Parathyroid adenoma (tissue), 2 donors: ENCODE results near the gene FEZF1.

Experiments
- H2AFZ ChIP-seq: fragments of 300-600 bp; sonication (generic); one replicate; pipeline ENCODE4 v1.7.0; 2017; ENCODE audit warnings: antibody characterized with exemption, mild to moderate bottlenecking
- H3K27ac ChIP-seq: fragments of 300-600 bp; sonication (generic); one replicate; pipeline ENCODE4 v1.7.0; 2017
- H3K27me3 ChIP-seq: fragments of 300-600 bp; sonication (generic); one replicate; pipeline ENCODE4 v1.7.0; 2017; ENCODE audit warnings: low read length; ENCODE audit not compliant: control insufficient read depth, insufficient read depth
- H3K36me3 ChIP-seq: fragments of 300-600 bp; sonication (generic); one replicate; pipeline ENCODE4 v1.7.0; 2017; ENCODE audit warnings: low read length; ENCODE audit not compliant: control insufficient read depth, insufficient read depth
- H3K4me1 ChIP-seq: fragments of 300-600 bp; sonication (generic); one replicate; pipeline ENCODE4 v1.7.0; 2017; ENCODE audit warnings: control low read depth
- H3K4me2 ChIP-seq: fragments of 300-600 bp; sonication (generic); one replicate; pipeline ENCODE4 v1.7.0; 2017; ENCODE audit warnings: low read length
- H3K4me3 ChIP-seq: fragments of 300-600 bp; sonication (generic); one replicate; pipeline ENCODE4 v1.7.0; 2017; ENCODE audit warnings: low read depth, low read length
- H3K79me2 ChIP-seq: fragments of 300-600 bp; sonication (generic); one replicate; pipeline ENCODE4 v1.7.0; 2017; ENCODE audit warnings: control low read depth
- H3K9ac ChIP-seq: fragments of 300-600 bp; sonication (generic); one replicate; pipeline ENCODE4 v1.7.0; 2017; ENCODE audit warnings: mild to moderate bottlenecking
- H3K9me3 ChIP-seq: fragments of 300-600 bp; sonication (generic); one replicate; pipeline ENCODE4 v1.7.0; 2017; ENCODE audit warnings: low read length; ENCODE audit not compliant: control insufficient read depth
- TF ChIP-seq, protein P1 (sequence below): fragments of 300-600 bp; sonication (generic); IDR thresholded peaks from one replicate; pipeline ENCODE4 v1.7.0; 2017; ENCODE audit warnings: antibody characterized with exemption, mild to moderate bottlenecking
- donor health status: primary hyperparathyroidism.

FEZF1 gene

DNA sequence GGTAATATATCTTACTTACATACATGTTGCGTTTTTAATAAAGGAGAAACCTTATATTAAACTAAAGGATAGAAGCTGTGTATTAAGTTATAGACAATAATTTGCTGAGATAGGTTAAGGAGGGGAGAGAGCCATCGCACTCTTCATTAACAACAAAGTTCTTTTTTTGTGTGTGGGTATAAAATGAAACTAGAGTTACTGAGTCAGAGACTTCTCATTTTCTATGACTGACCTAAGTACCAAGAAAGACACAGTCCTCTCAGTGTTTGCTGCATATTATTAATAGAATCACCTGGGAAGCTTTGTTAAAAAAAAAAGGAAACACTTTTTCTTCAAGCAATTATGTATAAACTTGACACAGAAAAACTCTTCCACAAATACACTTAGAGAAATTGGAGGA, 31.4 kb downstream of the FEZF1 start:
- Histone ChIP-seq H3K4me1 (no peaks in the 10 kb centered on the region), H3K36me3 (no peaks in the 10 kb centered on the region), H3K27me3 (no peaks in the 10 kb centered on the region), H3K9ac (no peak overlapping the region), H3K9me3 (no peaks in the 10 kb centered on the region), H3K79me2 (no peaks in the 10 kb centered on the region), H3K4me3 (no peak overlapping the region), H3K4me2 (no peak overlapping the region), H2AFZ (no peak overlapping the region), H3K27ac (no peak overlapping the region)
- TF ChIP-seq, protein P1, sequence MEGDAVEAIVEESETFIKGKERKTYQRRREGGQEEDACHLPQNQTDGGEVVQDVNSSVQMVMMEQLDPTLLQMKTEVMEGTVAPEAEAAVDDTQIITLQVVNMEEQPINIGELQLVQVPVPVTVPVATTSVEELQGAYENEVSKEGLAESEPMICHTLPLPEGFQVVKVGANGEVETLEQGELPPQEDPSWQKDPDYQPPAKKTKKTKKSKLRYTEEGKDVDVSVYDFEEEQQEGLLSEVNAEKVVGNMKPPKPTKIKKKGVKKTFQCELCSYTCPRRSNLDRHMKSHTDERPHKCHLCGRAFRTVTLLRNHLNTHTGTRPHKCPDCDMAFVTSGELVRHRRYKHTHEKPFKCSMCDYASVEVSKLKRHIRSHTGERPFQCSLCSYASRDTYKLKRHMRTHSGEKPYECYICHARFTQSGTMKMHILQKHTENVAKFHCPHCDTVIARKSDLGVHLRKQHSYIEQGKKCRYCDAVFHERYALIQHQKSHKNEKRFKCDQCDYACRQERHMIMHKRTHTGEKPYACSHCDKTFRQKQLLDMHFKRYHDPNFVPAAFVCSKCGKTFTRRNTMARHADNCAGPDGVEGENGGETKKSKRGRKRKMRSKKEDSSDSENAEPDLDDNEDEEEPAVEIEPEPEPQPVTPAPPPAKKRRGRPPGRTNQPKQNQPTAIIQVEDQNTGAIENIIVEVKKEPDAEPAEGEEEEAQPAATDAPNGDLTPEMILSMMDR: no peak

DNA sequence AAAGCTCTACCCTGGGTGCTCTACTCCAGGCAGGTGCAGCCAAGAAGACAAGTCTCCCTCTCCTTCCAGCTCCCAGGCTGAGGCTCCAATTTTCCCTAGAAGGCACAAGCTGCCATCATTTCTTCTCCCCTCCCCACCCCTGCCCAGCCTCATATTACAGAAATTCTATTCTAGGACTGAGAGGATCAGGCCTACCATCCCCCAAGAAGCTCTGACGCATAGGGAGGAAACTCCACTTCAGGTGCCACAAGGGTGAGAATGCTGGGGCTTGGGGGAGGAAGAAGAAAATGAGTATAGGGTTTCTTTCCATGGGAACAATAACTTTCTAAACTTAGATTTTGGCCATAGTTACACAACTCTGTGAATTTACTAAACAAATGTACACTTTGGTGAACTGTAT, 35.3 kb downstream of the FEZF1 start:
- TF ChIP-seq, protein P1: no peak
- no peaks in the 10 kb centered on the region for H3K27me3 ChIP-seq
- no peak overlapping the region for H3K9ac ChIP-seq
- no peaks in the 10 kb centered on the region for H3K36me3 ChIP-seq
- H3K4me1 ChIP-seq: no peaks in the 10 kb centered on the region
- H3K79me2 ChIP-seq: no peaks in the 10 kb centered on the region
- no peaks in the 10 kb centered on the region for H3K9me3 ChIP-seq
- H3K27ac ChIP-seq: no peak overlapping the region
- H3K4me3 ChIP-seq: no peak overlapping the region
- H2AFZ ChIP-seq: no peak overlapping the region
- no peak overlapping the region for H3K4me2 ChIP-seq

DNA sequence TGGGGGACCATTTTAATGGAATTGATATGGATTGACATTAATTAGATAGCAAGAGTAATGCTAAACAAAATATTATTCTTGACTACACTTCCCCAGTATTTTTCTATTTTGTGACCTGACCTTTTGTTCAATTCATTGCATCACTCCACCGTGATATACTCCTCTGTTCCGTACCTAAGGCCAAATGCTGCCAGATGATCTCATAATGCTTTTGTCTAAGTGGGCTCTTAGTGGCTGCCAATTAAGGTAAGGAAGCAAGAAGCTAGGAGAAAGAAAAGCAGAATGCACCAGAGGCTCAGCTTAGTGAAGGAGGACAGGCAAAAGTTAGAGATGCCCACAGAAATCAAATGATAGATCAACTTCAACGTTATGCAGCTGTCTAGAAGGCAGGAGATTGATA, 36.4 kb downstream of the FEZF1 start:
- Histone ChIP-seq H3K27me3 (no peaks in the 10 kb centered on the region), H3K4me1 (no peaks in the 10 kb centered on the region), H3K36me3 (no peaks in the 10 kb centered on the region), H3K9me3 (no peaks in the 10 kb centered on the region), H2AFZ (no peak overlapping the region), H3K4me2 (no peak overlapping the region), H3K4me3 (no peak overlapping the region), H3K79me2 (no peaks in the 10 kb centered on the region), H3K27ac (no peak overlapping the region), H3K9ac (no peak overlapping the region)
- TF ChIP-seq, protein P1: no peak

DNA sequence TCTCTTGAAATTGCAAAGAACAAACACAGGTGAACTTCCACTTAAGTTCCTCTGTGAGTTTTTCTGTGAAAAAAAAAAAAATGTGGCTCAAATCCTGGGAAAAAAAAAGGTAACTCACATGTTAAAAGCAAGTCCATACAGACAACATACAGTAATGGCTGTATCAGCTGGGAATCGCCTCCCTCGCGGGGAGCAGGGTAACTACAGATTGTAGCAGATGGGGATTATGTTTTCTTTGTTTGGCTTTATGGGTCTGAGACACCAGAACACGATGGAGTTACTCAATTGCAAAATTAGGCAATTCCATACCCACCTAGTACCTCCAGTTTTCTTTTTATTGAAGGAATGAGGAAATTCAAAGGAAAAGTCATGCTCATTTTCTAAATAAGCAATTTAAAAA, 42.3 kb downstream of the FEZF1 start:
- H2AFZ ChIP-seq: no peak overlapping the region
- no peak overlapping the region for H3K4me3 ChIP-seq
- H3K9me3 ChIP-seq: no peaks in the 10 kb centered on the region
- TF ChIP-seq, protein P1: no peak
- H3K4me2 ChIP-seq: no peak overlapping the region
- no peak overlapping the region for H3K27ac ChIP-seq
- H3K36me3 ChIP-seq: no peaks in the 10 kb centered on the region
- H3K4me1 ChIP-seq: no peaks in the 10 kb centered on the region
- H3K9ac ChIP-seq: no peak overlapping the region
- no peaks in the 10 kb centered on the region for H3K27me3 ChIP-seq
- H3K79me2 ChIP-seq: no peaks in the 10 kb centered on the region

DNA sequence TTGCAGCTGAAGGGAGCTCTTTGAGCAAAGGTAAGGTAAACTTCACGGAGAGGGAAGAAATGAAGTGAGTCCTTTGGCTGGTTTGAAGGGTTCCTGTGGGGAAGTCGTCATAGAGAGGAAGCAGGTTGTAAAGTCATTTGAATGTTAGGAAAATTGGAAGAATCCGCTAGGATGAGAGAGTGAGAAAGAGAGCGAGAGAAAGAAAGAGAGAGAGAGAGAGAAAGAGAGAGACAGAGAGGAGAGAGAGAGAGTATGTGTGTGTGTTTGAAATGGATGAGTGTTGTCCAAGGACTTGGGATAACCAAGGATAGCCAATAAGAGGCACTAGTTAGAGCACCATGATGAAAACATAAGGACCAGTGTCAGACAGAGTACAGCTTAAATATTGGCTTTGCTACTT, 43.1 kb downstream of the FEZF1 start:
- Histone ChIP-seq H3K4me1 (no peaks in the 10 kb centered on the region), H3K36me3 (no peaks in the 10 kb centered on the region), H3K4me3 (no peak overlapping the region), H3K9me3 (no peaks in the 10 kb centered on the region), H3K9ac (no peak overlapping the region), H2AFZ (no peak overlapping the region), H3K79me2 (no peaks in the 10 kb centered on the region), H3K27me3 (no peaks in the 10 kb centered on the region), H3K4me2 (no peak overlapping the region), H3K27ac (no peak overlapping the region)
- TF ChIP-seq, protein P1: no peak
